Lower leg skin (tissue), 4 donors: ENCODE results near the gene SHISA6. TPM values are rescaled to one million over a fixed set of nuclear protein-coding genes. Genes with fewer than 3 reads are reported as not detected.

Experiments
- DNase-seq, 2 donors: peaks; one replicate each; pipeline ENCODE4 v3.0.0-alpha.2; 2019; ENCODE audit warnings: low spot score in 2 of 2
- H3K4me3 ChIP-seq: fragments of 200-600 bp; sonication (generic); 2 replicates; pipeline ENCODE4 v1.5.1; 2017; ENCODE audit warnings: mild to moderate bottlenecking, low read depth; ENCODE audit not compliant: poor library complexity, severe bottlenecking
- POLR2A ChIP-seq, 2 donors: fragments of 450-650 bp; IDR thresholded peaks; one replicate each; pipeline ENCODE4 v1.6.1; 2016 to 2017; ENCODE audit warnings: antibody characterized with exemption in 2 of 2, mild to moderate bottlenecking in 1 of 2, moderate library complexity in 1 of 2
- WGBS, 2 donors: methylation state at CpG; one replicate each; pipeline ENCODE4 v1.1.5; 2018; 5-methylcytosine and 5-hydroxymethylcytosine counted together
- intact Hi-C: fragments of 100-400 bp; cut with DNase I; formaldehyde crosslinking; loops from one replicate; pipeline ENCODE4 v1.15.0; 2023; ENCODE audit warnings: low total_unique reads
- total RNA-seq, 4 donors: library from RNA; depleted of rRNA; stranded (reverse); fragments of >200 nt; gene quantifications; one replicate each; pipeline ENCODE4 v1.1.0, GENCODE V29; 2016
- TF ChIP-seq, protein P1 (sequence below), 3 donors: fragments of 450-650 bp; IDR thresholded peaks; one replicate each; pipeline ENCODE4 v1.5.1; 2016; ENCODE audit warnings: antibody characterized with exemption in 3 of 3, mild to moderate bottlenecking in 3 of 3, moderate library complexity in 2 of 3

Gene SHISA6
- total RNA-seq, 4 donors from 2014 or later: 0.72 to 2.8 (median 1.4) TPM

DNA sequence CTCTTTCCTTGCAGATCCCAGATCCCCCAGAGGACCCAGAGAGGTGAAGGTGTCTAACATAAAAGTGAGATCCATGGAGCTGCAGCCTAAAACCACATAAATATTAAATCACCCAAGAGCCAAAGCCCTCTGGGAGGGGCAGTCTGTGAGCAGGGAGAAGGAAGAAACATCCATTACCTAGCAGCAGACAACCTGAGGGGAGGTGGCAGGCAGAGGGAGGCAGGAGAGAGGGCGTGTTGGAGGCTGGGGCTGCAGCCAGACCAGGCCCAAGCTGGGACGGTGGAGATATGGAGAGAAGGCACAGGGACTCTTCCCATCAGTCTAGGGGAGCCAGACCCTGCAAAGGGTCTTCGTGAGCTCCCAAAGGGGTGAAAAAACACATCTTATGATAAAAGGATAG is 101.1 kb downstream of the SHISA6 start:
- no peak for TF ChIP-seq POLR2A (IDR thresholded peaks at IDR 0.05)
- TF ChIP-seq, protein P1, sequence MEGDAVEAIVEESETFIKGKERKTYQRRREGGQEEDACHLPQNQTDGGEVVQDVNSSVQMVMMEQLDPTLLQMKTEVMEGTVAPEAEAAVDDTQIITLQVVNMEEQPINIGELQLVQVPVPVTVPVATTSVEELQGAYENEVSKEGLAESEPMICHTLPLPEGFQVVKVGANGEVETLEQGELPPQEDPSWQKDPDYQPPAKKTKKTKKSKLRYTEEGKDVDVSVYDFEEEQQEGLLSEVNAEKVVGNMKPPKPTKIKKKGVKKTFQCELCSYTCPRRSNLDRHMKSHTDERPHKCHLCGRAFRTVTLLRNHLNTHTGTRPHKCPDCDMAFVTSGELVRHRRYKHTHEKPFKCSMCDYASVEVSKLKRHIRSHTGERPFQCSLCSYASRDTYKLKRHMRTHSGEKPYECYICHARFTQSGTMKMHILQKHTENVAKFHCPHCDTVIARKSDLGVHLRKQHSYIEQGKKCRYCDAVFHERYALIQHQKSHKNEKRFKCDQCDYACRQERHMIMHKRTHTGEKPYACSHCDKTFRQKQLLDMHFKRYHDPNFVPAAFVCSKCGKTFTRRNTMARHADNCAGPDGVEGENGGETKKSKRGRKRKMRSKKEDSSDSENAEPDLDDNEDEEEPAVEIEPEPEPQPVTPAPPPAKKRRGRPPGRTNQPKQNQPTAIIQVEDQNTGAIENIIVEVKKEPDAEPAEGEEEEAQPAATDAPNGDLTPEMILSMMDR (IDR thresholded peaks at IDR 0.05): no peak
- intact Hi-C loops: no loop called here
- 71 to 73% methylated on average over 3 of the region's 3 CpGs for WGBS, 2 donors
- H3K4me3 ChIP-seq: no peak overlapping the region
- DNase-seq: no peak

DNA sequence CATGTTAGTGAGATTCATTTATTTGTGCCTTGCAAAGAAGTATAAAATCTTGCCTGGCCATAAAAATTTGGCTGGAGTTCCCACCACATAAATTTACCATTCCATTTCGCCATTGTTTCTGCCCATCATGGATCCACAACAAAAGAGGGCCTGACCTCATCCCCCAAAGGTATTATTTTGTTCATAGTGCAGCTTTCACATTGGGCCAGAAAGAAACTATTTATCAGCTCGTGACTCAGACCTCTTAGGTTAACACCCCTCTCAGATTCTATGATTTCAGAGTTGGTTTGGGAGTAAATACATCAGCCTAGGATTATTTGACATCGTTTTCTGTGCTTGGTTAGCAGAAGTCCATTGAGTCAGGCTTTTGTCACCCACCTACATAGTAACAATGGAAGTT is 108.1 kb downstream of the SHISA6 start:
- intact Hi-C loops: no loop called here
- TF ChIP-seq, protein P1 (IDR thresholded peaks at IDR 0.05): no peak
- no peak for TF ChIP-seq POLR2A (IDR thresholded peaks at IDR 0.05)
- H3K4me3 ChIP-seq: no peak overlapping the region
- 46 to 53% methylated on average over 3 of the region's 3 CpGs for WGBS, 2 donors
- no peak for DNase-seq

DNA sequence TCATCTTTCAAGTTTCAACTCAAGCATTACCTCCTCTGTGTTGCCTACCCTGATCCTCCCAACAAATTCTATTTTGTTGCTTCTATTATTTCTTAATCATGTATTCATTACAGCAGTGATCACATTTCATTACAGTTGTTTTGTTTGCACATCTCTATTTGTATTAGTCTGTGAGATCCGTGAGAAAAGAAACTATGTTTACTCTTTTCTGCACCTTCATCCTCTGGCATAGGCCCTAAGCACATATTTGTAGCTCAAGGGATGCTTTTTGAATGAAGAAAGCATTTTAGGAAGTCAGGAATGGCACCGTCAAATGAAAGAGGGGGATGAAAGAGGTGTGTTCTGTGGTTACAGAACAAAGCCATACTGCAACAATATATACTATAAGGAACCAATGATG is 110.5 kb downstream of the SHISA6 start:
- WGBS, 2 donors: 87% methylated on average over 2 of the region's 2 CpGs
- intact Hi-C loops: no loop called here
- TF ChIP-seq POLR2A (IDR thresholded peaks at IDR 0.05): no peak
- TF ChIP-seq, protein P1 (IDR thresholded peaks at IDR 0.05): no peak
- H3K4me3 ChIP-seq: no peak overlapping the region
- DNase-seq: no peak

GRCh38 chr17:11353601-11354000 is 112.6 kb downstream of the SHISA6 start:
- TF ChIP-seq POLR2A (IDR thresholded peaks at IDR 0.05): no peak
- TF ChIP-seq, protein P1 (IDR thresholded peaks at IDR 0.05): no peak
- H3K4me3 ChIP-seq: no peak overlapping the region
- 67 to 73% methylated on average over 5 of the region's 5 CpGs for WGBS, 2 donors
- intact Hi-C loops: no loop called here
- no peak for DNase-seq

- intact Hi-C loops: no loop called here
- WGBS, 2 donors: 76 to 79% methylated on average over 2 of the region's 2 CpGs
- TF ChIP-seq POLR2A (IDR thresholded peaks at IDR 0.05): no peak
- TF ChIP-seq, protein P1 (IDR thresholded peaks at IDR 0.05): no peak
- no peak for DNase-seq
- no peak overlapping the region for H3K4me3 ChIP-seq
These were observed 115.4 kb downstream of the SHISA6 start for GRCh38 chr17:11356371-11356770.

- 73 to 79% methylated on average over 5 of the region's 5 CpGs for WGBS, 2 donors
- intact Hi-C loops: no loop called here
These were observed 122.6 kb downstream of the SHISA6 start for GRCh38 chr17:11363565-11364117.

More at GRCh38 chr17:11363565-11364117, 122.6 kb downstream of the SHISA6 start:
- no peak for TF ChIP-seq POLR2A (IDR thresholded peaks at IDR 0.05)
- TF ChIP-seq, protein P1 (IDR thresholded peaks at IDR 0.05): no peak
- no peak for DNase-seq
- H3K4me3 ChIP-seq: no peak overlapping the region
